BJ (cell line): ENCODE measurements around the gene UBASH3B. TPM values are rescaled to one million over a fixed set of nuclear protein-coding genes. Genes with fewer than 3 reads are reported as not detected.

Experiments
- CTCF ChIA-PET: fragments of 350-600 bp; formaldehyde crosslinking; extraction: SDS; loops from one replicate; lab custom pipeline; 2021; ENCODE audit warnings: antibody characterized with exemption, inconsistent platforms; lab: Yijun Ruan, JAX
- POLR2A ChIA-PET: fragments of 300-600 bp; sonication (Branson Sonifier 250); formaldehyde crosslinking; extraction: SDS; loops from one replicate; lab custom pipeline; 2021; ENCODE audit warnings: antibody characterized with exemption; lab: Charles Lee
- DNase-seq: peaks from one replicate; pipeline ENCODE4 v3.0.0-alpha.2; 2011; ENCODE audit warnings: low read depth
- H3K27me3 ChIP-seq: 2 replicates; pipeline ENCODE4 v1.6.0; 2011; ENCODE audit warnings: low read length; ENCODE audit not compliant: control insufficient read depth, insufficient read depth
- H3K36me3 ChIP-seq: 2 replicates; pipeline ENCODE4 v1.5.1; 2011; ENCODE audit warnings: low read length; ENCODE audit not compliant: control insufficient read depth, insufficient read depth
- H3K4me3 ChIP-seq: 2 replicates; pipeline ENCODE4 v1.5.1; 2011; ENCODE audit warnings: low read depth, mild to moderate bottlenecking, control low read depth, low read length
- polyA plus RNA-seq: library from polyadenylated mRNA; depleted of rRNA; stranded (reverse); fragments of >200 nt; gene quantifications from 2 replicates; pipeline ENCODE4 v1.2.3, GENCODE V29; 2011
- TF ChIP-seq, protein P1 (sequence below): IDR thresholded peaks from 2 replicates; pipeline ENCODE4 v1.5.1; 2011; ENCODE audit warnings: low read depth, mild to moderate bottlenecking, control low read depth, inconsistent platforms, low read length, moderate library complexity; ENCODE audit not compliant: insufficient read depth

Gene UBASH3B
- polyA plus RNA-seq, 1 experiment = 28.4 TPM

- DNase-seq = no peak
- CTCF ChIA-PET = interaction anchor here (0.6 to 1.4 kb wide), 3 partner anchors 12 to 48 kb away, joined by 3 to 4 read pairs (median 3); no protein-coding TSS in a partner anchor
- POLR2A ChIA-PET = no interaction called here
These were observed 77.1 kb downstream of the UBASH3B start for GRCh38 chr11:122732342-122733315.

DNA sequence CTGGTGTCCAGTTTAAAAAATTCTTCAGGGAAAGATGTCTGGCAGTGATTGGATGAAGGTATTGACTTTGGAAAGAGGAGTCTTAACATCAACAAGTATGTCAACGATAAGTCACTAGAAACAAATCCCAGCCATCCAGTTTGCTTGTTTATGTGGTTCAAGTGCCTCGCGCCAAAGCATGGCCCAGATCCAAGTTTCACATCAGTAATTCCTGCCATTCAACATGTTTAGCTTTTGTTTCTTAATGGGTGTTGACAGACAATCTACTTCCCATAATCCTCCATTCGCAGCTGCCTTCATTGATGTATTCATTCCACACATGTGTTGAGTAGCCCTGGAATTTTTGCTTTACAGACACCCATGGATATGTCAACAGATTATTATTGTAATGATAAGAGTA lies 77.8 kb downstream of the UBASH3B start:
- no peaks in the 10 kb centered on the region for H3K36me3 ChIP-seq
- no peak for DNase-seq
- TF ChIP-seq, protein P1, sequence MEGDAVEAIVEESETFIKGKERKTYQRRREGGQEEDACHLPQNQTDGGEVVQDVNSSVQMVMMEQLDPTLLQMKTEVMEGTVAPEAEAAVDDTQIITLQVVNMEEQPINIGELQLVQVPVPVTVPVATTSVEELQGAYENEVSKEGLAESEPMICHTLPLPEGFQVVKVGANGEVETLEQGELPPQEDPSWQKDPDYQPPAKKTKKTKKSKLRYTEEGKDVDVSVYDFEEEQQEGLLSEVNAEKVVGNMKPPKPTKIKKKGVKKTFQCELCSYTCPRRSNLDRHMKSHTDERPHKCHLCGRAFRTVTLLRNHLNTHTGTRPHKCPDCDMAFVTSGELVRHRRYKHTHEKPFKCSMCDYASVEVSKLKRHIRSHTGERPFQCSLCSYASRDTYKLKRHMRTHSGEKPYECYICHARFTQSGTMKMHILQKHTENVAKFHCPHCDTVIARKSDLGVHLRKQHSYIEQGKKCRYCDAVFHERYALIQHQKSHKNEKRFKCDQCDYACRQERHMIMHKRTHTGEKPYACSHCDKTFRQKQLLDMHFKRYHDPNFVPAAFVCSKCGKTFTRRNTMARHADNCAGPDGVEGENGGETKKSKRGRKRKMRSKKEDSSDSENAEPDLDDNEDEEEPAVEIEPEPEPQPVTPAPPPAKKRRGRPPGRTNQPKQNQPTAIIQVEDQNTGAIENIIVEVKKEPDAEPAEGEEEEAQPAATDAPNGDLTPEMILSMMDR = no peak
- POLR2A ChIA-PET = no interaction called here
- H3K4me3 ChIP-seq = no peak overlapping the region
- no peaks in the 10 kb centered on the region for H3K27me3 ChIP-seq
- CTCF ChIA-PET = interaction anchor here (1.2 kb wide), 1 partner anchor 99 kb away, joined by 3 read pairs; no protein-coding TSS in a partner anchor

More at GRCh38 chr11:122732342-122733315, 77.1 kb downstream of the UBASH3B start:
- Histone ChIP-seq H3K36me3 (no peaks in the 10 kb centered on the region), H3K27me3 (no peaks in the 10 kb centered on the region), H3K4me3 (no peak overlapping the region)
- TF ChIP-seq, protein P1 = no peak

GRCh38 chr11:122734848-122735496 lies 79.5 kb downstream of the UBASH3B start:
- no peaks in the 10 kb centered on the region for H3K36me3 ChIP-seq
- TF ChIP-seq, protein P1 = no peak
- POLR2A ChIA-PET = no interaction called here
- CTCF ChIA-PET = interaction anchor here (0.6 to 1.3 kb wide), 3 partner anchors 9 to 798 kb away, joined by 3 read pairs; no protein-coding TSS in a partner anchor
- no peak for DNase-seq
- H3K27me3 ChIP-seq = no peaks in the 10 kb centered on the region
- H3K4me3 ChIP-seq = no peak overlapping the region

DNA sequence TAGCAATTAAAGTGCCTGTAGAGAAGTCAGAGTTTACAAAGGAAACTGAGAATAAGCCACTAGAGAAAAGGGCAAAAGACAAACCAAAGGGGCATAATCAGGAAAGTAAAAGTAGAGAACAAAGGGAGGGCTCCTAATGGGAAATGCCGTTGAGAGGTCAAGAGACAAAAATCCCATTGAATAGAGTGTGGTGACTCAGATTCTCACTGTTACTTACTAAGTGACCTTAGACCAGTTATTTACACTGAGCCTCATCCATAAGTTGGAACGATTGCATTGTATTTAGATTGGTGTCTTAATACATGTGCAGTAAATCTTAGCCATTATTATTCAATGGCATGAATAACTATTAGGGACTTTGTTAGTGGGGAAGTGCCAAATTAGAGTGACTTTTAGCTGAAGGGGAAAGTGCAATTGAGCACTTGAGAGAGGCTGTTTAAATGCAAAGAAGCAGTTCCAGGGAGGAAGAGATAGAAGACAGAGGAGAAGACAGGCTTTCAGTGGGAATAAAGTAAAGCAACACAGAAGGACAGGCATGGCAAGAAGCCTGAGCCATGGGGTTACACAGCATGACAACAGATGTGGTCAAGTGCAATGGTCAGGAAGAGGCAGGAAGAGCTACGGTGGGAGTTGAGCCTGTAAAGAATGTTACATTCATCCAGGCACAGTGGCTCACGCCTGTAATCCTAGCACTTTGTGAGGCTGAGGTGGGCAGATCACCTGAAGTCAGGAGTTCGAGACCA lies 82.6 kb downstream of the UBASH3B start:
- CTCF ChIA-PET = interaction anchor here (0.8 to 3.0 kb wide), 2 partner anchors 10 to 99 kb away, joined by 3 to 11 read pairs; no protein-coding TSS in a partner anchor
- DNase-seq = no peak
- TF ChIP-seq, protein P1 = no peak
- Histone ChIP-seq H3K27me3 (no peaks in the 10 kb centered on the region), H3K36me3 (no peaks in the 10 kb centered on the region), H3K4me3 (no peak overlapping the region)
- POLR2A ChIA-PET = interaction anchor here (0.6 to 1.0 kb wide), 2 partner anchors 46 to 82 kb away, joined by 3 to 5 read pairs; no protein-coding TSS in a partner anchor
